ENCODE measurements around the gene COG3. TPM values are rescaled to one million over a fixed set of nuclear protein-coding genes. Genes with fewer than 3 reads are reported as not detected.

COG3 gene
- total and polyA plus RNA-seq, 2 donors (not counting 3 experiments of a cell fraction or from before 2014, with no cell fraction given): 18.9 to 27.0 TPM

- Histone ChIP-seq H3K4me2 (ENCODE audit: insufficient read depth, low read length) (no peak overlapping the region), H3K4me3 (replicated peaks in 1 of 3; ENCODE audit: insufficient read depth in 1 of 3, low read depth in 1 of 3, low read length in 3 of 3) (no peak overlapping the region), H3K27me3 (ENCODE audit: control insufficient read depth in 2 of 2, insufficient read depth in 2 of 2, low read length in 2 of 2) (no peaks in the 10 kb centered on the region), H3K9me1 (replicated peaks; ENCODE audit: control insufficient read depth, extremely low read depth, insufficient read depth, low read length) (no peaks in the 10 kb centered on the region), H2AFZ (ENCODE audit: low read depth, low read length) (no peak overlapping the region), H3K4me1 (ENCODE audit: control insufficient read depth, extremely low read depth, insufficient read depth, low read length) (peaks cover 14% of the 10 kb centered on the region), H3K9me3 (replicated peaks; ENCODE audit: control insufficient read depth, insufficient read depth, low read length) (no peaks in the 10 kb centered on the region), H3K27ac (ENCODE audit: insufficient read depth, low read depth, low read length) (no peak overlapping the region), H3K36me3 (ENCODE audit: control insufficient read depth in 2 of 2, extremely low read depth in 1 of 2, insufficient read depth in 2 of 2, low read length in 2 of 2) (peaks cover 12 to 18% of the 10 kb centered on the region in 2 experiments), H3K9ac (replicated peaks; ENCODE audit: extremely low read depth, insufficient read depth, low read length) (no peak overlapping the region), H3K79me2 (ENCODE audit: control insufficient read depth, insufficient read depth, low read length) (peaks cover 3% of the 10 kb centered on the region), H4K20me1 (replicated peaks; ENCODE audit: control insufficient read depth, extremely low read depth, insufficient read depth, low read length) (no peaks in the 10 kb centered on the region)
- POLR2A ChIA-PET: no interaction called here
- intact Hi-C loops (cut with micrococcal nuclease): no loop called here
- DNase-seq (ENCODE audit: low read depth, low spot score): no peak
- CTCF ChIA-PET: interaction anchor here (0.8 kb wide), 1 partner anchor 10 kb away, joined by 3 read pairs; no protein-coding TSS in a partner anchor
- no TSS peak for BruUV-seq (replicated peaks)
- TF ChIP-seq MAX (IDR thresholded peaks at IDR 0.05; ENCODE audit: insufficient read depth, insufficient read length) (no peak), EZH2 (IDR thresholded peaks at IDR 0.05; ENCODE audit: borderline replicate concordance, low read depth, low read length, severe bottlenecking) (no peak), CTCF (IDR thresholded peaks at IDR 0.05; ENCODE audit: extremely low read depth in 1 of 2, insufficient read depth in 1 of 2, low read depth in 1 of 2, low read length in 2 of 2) (no peak), JUN (IDR thresholded peaks at IDR 0.05; ENCODE audit: borderline replicate concordance, insufficient read depth, insufficient read length, low read depth) (no peak), FOS (IDR thresholded peaks at IDR 0.05; ENCODE audit: borderline replicate concordance, insufficient read depth, low read length) (no peak), GATA2 (IDR thresholded peaks at IDR 0.05; ENCODE audit: insufficient read depth, insufficient read length, low read depth, low read length) (no peak), POLR2AphosphoS5 (IDR thresholded peaks at IDR 0.05; ENCODE audit: insufficient read depth, low read depth, low read length) (no peak), MYC (IDR thresholded peaks at IDR 0.05; ENCODE audit: low read depth, low read length) (no peak), POLR2A (IDR thresholded peaks at IDR 0.05; ENCODE audit: low read depth, low read length) (no peak)
- dilution Hi-C loops (cut with MboI; ENCODE audit: extremely low pct_ligation_motif_present, low sequenced_read_pairs): no loop called here
- no peak for FAIRE-seq
These were observed 44.0 kb downstream of the COG3 start for GRCh38 chr13:45508776-45509175.
